ENCODE data around the gene LEPROT.

GRCh38 chr1:65421351-65422025 lies 1.0 kb downstream of the LEPROT start:
- TF ChIP-seq CTCF (conservative IDR thresholded peaks at IDR 0.05; ENCODE audit: low read depth in 2 of 2), result no peak
- TF ChIP-seq EZH2 (IDR thresholded peaks at IDR 0.05; ENCODE audit: low read depth, unreplicated experiment), result no peak
